GM13976 (cell line): ENCODE measurements around the gene SLC2A9.

ENCODE experiments used
- DNase-seq: peaks from one replicate; pipeline ENCODE4 v3.0.0; 2012; ENCODE audit warnings: low spot score
- CTCF ChIP-seq: IDR thresholded peaks from 2 replicates; pipeline ENCODE4 v1.5.1; 2012; ENCODE audit warnings: borderline replicate concordance, mild to moderate bottlenecking; ENCODE audit not compliant: insufficient read depth; ENCODE audit errors: extremely low read depth, missing control alignments, control extremely low read depth
- in situ Hi-C: fragments of 300-500 bp; cut with MboI; formaldehyde crosslinking; loops from one replicate; pipeline ENCODE4 v1.12.0; 2022; ENCODE audit warnings: low sequenced_read_pairs, mixed read lengths, inconsistent platforms; ENCODE audit not compliant: unreplicated experiment

SLC2A9 gene

DNA sequence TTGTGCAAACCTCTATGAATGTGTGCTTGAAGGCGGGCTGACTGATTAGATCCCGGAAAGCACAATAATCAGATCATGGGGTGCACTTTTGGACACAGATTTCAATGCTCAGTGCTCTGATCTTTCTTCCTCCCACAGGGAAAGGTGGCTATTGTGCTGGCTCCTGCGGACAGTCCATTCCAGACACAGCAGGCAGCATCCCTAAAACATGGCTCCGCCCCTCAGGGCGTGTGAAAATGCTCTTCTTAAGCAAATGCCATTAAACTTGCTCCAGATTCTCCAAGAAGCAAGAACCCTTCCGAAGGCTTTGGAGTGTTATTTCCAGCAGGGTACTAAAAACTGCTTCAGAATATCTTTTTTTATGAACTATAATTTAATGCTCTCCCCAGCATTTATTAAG is 100.0 kb downstream of the SLC2A9 start:
- no peak for TF ChIP-seq CTCF
- in situ Hi-C loops = no loop called here
- no peak for DNase-seq

- TF ChIP-seq CTCF = no peak
- no peak for DNase-seq
Measured at GRCh38 chr4:9920029-9920428, 101.3 kb downstream of the SLC2A9 start.

GRCh38 chr4:9919047-9919446 is 102.2 kb downstream of the SLC2A9 start:
- no peak for TF ChIP-seq CTCF
- DNase-seq = no peak
- in situ Hi-C loops = no loop called here

More at GRCh38 chr4:9920029-9920428, 101.3 kb downstream of the SLC2A9 start:
- in situ Hi-C loops = no loop called here

DNA sequence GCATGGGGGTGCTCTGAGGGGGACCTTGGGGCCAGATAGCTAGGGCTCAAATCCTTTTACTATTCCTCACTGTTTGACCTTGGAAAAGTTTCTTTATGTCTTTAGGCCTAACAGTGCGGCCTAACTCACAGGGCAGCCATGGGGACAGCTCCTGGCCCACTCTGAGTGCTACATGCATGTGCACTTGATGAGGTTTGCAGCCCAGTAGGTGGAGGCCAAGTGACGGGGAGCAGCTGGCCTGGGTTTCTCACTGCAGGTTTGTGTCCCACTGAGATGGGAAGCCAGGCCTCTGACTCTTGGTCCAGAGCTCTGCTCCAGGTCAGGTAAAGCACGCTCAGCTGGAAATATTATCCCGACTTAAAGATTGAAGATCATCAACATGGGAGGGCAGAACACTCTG is 102.8 kb downstream of the SLC2A9 start:
- no peak for TF ChIP-seq CTCF
- in situ Hi-C loops = no loop called here
- DNase-seq = no peak

DNA sequence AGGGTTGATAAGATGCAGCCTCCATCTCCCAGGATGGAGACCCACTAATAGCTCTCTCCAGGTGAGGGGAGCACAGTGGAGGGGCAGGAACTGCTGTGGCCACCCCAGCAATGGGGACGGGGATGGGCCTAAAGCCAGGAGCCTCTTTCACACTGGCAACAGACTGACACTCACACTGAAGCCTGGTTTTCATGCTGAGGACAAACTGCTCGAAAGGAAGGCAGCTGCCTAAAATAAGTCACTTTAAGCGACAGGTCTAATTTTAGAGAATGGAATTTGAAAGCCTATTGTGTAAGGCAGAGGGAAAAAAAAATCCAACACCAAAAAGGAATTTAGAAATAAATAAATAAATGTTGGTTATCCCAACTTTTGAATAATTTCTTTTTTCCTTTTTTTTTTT is 104.4 kb downstream of the SLC2A9 start:
- no peak for TF ChIP-seq CTCF
- in situ Hi-C loops = no loop called here
- DNase-seq = no peak

GRCh38 chr4:9916346-9916745 is 105.0 kb downstream of the SLC2A9 start:
- in situ Hi-C loops = no loop called here
- no peak for DNase-seq
- TF ChIP-seq CTCF = no peak

DNA sequence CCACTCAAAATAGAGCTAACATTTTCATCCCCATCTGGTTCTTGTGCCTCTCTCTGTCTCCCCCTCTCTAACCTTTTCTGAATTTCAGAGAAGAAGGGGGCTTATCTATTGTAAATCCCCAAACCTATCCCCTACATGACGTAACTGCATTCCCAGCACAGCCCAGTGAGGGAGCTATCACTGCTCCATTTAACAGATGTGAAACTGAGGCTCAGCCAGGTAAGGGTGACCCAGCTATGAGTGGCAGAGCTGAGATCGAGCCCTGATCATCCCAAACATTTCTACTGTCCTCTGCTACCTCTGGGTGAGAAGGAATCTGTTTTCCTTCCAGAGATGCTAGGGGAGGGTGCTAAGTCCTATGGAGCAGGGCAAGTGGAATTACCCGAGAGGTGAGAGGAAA is 107.5 kb downstream of the SLC2A9 start:
- in situ Hi-C loops = no loop called here
- DNase-seq = no peak
- no peak for TF ChIP-seq CTCF
